Fibroblast of upper back skin (primary cell): ENCODE data around the gene VAV2.
A peak's percentile ranks its signal among the peaks of the same experiment; 100 is the strongest.

Source experiments
- DNase-seq: peaks from one replicate; pipeline ENCODE4 v3.0.0-alpha.2; 2013

Gene VAV2

DNA sequence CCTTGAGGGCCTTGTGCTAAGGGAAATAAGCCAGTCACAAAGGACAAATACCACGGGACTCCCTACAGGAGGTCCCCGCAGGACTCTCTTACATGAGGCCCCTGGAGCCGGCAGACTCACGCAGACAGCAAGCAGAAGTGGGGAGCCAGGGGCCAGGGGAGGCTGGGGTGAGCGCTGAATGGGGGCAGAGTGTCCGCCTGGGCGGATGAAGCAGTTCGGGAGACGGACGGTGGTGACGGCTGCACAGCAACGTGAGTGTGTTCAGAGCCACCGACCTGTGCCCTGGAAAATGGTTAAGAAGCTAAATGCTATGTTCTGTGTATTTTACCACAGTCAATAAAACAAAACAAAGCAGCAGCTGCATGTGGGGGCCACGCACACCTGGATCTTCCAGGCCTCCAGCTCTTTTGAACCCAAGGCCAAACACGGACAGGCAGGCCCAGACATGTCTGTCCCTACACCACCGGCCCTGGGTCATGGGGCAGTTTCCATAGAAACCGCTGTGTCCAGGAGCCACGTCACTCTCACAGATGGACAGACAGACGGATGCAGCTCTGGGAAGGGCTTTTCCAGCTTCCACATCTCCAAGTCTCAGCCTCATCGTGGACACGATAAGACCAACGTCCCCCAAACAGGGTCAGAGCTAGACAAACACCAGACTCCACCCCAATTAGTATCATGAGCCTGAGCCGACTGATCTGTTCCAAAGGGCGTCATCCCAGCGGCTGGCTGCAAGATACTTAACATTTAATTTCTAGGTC lies 103.9 kb downstream of the VAV2 start:
- no peak for DNase-seq

DNA sequence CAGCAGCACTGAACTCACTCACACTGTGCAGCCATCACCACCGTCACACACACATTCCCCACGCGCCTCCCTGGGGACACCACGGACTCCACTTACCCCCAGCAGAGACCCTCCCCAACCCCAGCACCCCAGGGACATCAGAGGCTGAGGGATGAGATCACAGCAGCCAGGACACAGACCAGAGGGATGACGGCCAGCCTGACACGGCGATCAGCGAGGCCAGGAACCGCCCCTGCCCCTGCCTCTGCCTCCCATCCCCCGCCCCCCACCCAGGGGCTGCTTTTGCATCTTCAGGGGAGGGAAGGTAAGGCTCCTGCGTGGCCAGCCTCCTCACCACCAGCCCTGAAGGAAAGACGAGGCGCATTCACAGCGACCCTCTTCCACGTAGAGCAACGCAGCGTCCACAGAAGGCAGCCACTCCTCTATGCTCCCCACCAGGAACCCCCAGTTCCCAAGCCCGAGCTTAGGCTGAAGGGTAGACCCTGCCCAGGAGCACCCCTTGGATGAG lies 104.5 kb downstream of the VAV2 start:
- DNase-seq: no peak

GRCh38 chr9:133886563-133887501 lies 105.3 kb downstream of the VAV2 start:
- no peak for DNase-seq

- no peak for DNase-seq
Observed at GRCh38 chr9:133884907-133885744, 107.0 kb downstream of the VAV2 start.

DNA sequence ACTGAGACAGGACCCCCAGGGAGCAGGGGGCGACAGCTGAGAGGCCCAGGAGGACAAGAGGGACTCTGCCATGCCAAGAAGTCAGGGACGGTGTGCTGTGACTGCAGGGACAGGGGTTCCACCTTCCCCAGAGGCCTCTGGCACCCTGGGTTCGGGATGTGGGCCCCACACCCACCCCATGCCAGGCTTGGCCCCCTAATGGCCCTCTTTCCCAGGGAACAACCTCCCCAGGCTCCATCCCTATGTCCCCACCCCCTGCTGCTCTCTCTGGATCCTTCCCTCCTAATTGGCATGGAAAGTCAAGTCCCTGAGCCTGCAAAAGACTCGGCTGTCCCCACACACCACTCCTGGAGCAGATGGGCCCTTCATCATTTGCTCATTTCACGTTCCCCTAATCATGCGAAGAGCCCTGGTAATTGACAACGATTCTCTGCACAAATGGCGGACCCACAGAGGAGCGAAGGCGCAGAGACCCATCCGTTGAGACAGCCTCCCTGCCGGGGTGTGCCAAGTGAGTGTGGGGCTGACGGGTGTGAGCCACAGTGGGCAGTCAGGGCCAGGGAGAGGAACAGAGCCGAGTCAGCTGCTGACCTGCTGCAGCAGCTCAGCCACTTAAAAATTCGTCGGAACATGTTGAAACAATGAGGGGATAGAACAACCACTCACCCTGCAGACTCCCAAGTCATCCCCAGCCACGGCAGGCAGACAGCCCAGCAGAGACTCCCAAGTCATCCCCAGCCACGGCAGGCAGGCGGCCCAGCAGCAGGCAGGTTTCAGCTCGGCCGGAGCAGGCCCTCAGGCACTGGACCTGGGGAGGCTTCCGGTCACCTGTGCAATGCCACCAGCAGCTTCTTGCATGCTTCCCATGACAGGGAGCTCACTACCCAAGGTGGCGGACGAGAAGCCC lies 109.0 kb downstream of the VAV2 start:
- DNase-seq: no peak

- no peak for DNase-seq
Observed at GRCh38 chr9:133881671-133882381, 110.3 kb downstream of the VAV2 start.

DNA sequence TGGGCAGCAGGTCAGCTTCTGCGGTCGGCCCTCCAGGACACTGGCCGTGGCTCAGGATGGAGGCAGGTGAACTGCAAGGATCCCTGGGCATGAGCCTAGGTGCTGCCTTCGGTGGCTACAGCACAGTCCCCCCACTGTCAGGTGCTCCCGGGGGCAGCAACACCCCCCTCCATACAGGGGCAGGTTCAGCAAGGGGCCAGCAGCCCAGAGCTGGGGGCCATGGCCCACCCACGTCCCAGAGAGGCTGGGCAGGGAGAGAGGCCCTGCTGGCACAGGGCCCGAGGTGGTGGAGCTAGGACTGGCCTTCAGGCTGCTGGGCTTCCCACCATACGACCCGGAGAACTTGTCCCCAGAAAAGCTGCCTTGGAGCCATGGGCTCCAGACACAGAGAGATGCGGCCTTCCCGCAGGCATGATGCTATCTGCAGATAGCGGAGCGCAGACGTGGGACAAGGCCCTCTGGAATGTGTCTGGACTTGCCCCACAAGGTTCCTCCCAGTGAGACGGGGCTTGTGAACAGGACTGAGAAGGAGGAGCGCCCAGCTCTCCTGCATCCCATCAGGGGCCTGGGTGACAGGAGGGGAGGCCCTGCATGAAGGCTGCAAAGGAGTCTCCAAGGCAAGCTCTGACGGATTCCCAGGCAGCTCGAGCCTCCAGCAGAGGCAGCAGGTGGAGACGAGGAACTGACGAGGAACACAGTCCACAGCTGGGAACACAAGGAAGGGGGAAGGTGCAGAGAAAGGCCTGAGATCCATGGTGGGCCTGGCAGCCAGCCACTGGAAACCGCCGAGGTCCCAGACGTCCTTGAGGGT lies 111.1 kb downstream of the VAV2 start:
- DNase-seq: peak; percentile 35

GRCh38 chr9:133880136-133880535 lies 112.0 kb downstream of the VAV2 start:
- DNase-seq: no peak

DNA sequence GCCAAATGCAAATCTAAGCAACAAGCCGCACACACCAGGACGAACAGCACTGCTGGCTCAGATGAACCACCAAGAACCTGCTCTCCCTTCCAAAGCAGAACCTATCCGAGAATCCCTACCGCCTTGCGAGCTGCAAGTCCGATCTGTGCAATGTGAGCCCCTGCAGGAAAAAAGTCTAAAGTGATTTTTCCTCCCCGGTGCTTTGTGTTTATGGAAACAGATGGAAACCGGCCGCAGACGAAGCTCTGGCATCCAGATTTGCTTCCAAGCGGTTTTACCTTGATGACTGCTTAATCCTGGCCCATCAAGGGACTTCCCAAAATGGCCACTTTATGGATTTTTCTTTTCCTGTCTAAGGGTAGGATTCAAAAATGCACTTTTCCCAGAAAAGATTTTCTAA lies 112.5 kb downstream of the VAV2 start:
- DNase-seq: peak; percentile 14

- DNase-seq: no peak
Observed at GRCh38 chr9:133878402-133878801, 113.7 kb downstream of the VAV2 start.

DNA sequence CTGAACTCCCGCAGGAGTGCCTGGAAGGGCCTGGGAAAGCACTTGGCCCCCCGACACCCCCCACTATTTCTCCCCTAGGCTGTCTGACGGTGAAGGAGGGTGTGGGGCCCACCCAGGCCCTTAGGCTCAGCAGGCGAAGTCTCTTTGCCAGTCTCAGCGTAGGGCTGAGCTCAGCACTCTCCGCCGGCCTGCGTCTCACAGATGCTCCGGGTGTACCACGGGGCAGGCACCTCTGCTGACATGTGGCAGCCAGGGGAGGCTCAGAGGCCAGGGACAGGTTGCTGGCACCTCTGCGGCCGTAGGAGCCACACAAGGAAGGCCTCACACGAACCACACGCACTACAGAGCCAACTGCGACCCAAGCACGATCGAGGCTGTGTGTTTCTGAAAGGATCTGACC lies 114.2 kb downstream of the VAV2 start:
- no peak for DNase-seq

- DNase-seq: no peak
Observed at GRCh38 chr9:133877327-133877726, 114.8 kb downstream of the VAV2 start.

DNA sequence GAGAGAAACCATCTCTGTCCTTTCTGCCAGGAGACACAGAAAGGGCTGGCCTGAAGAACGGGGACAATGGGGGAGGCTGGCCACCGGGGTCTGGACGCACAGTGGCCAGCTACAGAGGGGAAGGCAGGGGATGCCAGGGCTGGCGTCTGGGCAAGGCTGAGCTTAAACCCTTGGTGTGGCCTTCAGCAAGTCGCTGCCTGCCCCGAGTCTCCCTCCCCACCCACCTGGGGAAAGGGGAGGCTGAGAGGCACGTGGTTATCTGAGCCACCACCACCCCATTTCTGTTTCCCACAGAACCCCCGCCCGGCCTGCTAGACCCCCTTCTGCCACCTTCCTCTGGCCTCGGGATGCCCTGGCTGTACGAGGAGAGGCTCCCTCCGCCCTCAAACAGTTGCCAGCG lies 115.3 kb downstream of the VAV2 start:
- no peak for DNase-seq

- DNase-seq: peak; percentile 21
Observed at GRCh38 chr9:133876144-133876543, 116.0 kb downstream of the VAV2 start.

DNA sequence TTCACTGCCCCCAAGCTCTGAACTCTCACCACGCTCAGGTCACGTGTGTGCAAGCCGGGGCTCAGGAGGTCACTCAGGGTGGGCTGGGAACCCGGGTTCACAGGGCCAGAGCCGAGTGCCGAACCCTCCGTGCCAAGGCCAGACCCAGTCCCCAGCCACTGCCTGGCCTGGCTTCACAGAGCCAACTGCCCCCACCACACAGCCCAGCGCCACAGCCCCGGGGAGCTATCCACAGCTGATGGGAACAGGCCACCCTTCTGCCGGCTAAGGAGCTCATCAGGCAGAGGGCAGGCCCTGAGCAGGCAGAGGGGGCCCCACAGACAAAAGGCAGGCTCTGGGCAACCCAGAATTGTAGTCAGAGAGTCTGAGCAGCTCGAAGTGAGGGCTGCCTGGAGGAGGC lies 117.0 kb downstream of the VAV2 start:
- DNase-seq: no peak

- DNase-seq: no peak
Observed at GRCh38 chr9:133874659-133875058, 117.5 kb downstream of the VAV2 start.

DNA sequence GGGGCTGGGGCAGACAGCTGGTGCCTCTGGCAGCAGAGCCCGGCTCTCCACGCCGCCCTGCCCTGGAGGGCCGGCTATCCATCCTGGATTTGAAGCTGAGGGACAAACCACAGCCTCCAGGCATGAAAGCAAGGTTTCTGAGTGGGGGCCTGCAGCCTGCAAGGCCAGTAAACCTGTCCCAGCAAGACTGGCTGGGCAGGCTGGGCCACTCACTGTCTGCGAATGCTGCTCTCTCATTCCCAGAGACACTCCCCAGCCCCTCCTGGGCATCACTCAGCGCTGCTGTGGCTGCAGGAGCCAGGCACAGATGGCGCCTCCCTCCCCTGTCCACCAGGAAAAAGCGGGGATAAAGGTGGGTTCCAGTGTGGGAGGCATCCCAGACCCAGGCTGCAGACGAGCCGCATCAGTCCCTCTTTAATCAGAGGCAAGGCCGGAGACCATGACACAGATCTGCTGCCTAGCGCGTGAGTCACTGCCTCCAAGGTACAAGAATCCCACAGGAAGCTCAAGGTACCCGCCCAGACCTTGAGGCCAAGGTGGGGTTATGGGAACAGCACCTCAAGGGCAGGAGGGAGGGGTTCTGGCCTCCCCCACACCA lies 118.0 kb downstream of the VAV2 start:
- peak; percentile 70 for DNase-seq

DNA sequence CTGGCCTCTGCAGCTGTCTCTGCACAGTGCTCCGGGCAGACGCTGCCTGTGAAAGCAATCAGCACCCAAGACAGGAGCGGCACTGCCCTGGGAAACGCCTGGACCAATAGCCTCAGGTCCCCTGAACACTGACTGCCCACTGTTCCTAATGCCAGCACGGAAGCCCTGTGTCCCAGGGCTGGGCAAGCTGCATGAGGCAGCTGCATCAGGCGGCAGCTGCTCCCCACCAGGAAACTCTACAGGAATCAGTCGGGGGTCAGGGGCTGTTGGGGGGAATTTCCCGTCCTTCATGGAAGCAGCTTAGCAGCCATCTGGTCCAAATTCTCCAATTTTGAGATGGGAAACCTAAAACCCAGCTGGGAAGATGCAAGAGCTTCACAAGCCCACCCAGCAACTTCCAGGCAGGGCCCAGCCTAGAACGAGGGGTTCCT lies 118.6 kb downstream of the VAV2 start:
- no peak for DNase-seq

GRCh38 chr9:133873009-133873408 lies 119.1 kb downstream of the VAV2 start:
- DNase-seq: no peak
